Fibroblast of the aortic adventitia (primary cell): ENCODE measurements around the gene AMMECR1. TPM values are rescaled to one million over a fixed set of nuclear protein-coding genes. Genes with fewer than 3 reads are reported as not detected.

Source experiments
- DNase-seq: peaks from one replicate; pipeline ENCODE4 v3.0.0-alpha.2; 2010; ENCODE audit warnings: low read depth
- H3K4me3 ChIP-seq: 2 replicates; pipeline ENCODE4 v1.5.1; 2011; ENCODE audit warnings: low read depth, mild to moderate bottlenecking, control low read depth, low read length, moderate library complexity
- total RNA-seq: library from RNA; depleted of rRNA; stranded (reverse); fragments of >200 nt; gene quantifications from 2 replicates; pipeline ENCODE4 v1.2.3, GENCODE V29; 2012; ENCODE audit warnings: low replicate concordance
- TF ChIP-seq, protein P1 (sequence below): IDR thresholded peaks from 2 replicates; pipeline ENCODE4 v1.5.1; 2011; ENCODE audit warnings: mild to moderate bottlenecking, low read length, control low read depth, inconsistent platforms; ENCODE audit not compliant: insufficient read depth

AMMECR1 gene
- 13.8 and 24.8 TPM in 2 replicates for total RNA-seq

DNA sequence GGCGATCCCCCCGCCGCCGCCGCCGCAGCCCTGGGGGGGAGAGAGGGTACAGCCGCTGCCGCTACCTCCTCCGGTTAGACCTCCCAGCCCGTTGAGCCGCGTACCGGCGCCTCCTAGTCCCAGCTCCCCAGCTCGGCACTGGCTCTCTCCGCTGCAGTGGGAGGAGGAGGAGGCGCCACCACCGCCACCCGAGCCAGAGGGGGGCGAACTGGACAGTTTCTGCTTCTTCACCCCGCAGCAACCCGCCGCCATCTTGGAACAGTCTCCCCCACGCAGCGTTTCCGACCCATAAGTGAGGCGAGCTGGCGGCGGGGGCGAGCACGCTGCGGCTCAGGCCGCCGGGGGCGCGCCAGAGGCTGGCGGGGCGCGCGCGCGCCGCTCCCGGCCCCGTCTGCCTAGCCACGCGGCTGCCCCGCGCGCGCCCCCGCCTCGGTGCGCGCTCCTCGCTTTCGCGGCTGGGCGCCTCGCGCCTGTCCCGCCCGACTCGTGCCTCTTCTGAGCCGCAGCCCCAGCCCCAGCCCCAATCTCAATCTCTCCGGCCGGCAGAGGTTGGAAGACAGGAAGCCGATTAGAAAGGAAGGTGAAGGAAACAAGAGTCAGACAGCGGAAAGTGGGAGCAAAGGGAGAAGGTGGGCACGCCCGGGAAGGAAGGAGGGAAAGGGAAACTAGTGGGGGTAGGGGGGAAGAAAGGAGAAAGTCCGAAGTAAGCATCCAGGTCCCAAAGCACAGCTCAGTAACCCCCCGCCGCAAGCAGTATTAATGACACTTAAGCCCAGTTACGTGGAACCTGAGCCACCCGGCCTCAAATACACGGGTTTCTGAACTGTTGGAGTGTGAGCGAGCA is at the start of gene AMMECR1:
TSS of gene AMMECR1 (minus strand) at position 266 of the 844 bp plus-strand sequence. CDS start at position 252, 14 bp downstream.
- peak; percentile 73 for DNase-seq

GRCh38 chrX:110363244-110363643 is 45.4 kb upstream of the AMMECR1 start:
- H3K4me3 ChIP-seq = no peak overlapping the region
- DNase-seq = no peak
- TF ChIP-seq, protein P1, sequence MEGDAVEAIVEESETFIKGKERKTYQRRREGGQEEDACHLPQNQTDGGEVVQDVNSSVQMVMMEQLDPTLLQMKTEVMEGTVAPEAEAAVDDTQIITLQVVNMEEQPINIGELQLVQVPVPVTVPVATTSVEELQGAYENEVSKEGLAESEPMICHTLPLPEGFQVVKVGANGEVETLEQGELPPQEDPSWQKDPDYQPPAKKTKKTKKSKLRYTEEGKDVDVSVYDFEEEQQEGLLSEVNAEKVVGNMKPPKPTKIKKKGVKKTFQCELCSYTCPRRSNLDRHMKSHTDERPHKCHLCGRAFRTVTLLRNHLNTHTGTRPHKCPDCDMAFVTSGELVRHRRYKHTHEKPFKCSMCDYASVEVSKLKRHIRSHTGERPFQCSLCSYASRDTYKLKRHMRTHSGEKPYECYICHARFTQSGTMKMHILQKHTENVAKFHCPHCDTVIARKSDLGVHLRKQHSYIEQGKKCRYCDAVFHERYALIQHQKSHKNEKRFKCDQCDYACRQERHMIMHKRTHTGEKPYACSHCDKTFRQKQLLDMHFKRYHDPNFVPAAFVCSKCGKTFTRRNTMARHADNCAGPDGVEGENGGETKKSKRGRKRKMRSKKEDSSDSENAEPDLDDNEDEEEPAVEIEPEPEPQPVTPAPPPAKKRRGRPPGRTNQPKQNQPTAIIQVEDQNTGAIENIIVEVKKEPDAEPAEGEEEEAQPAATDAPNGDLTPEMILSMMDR = no peak

More for the DNA sequence above, at the start of gene AMMECR1:
- TF ChIP-seq, protein P1 = no peak
- peak within 1 kb of the TSS; percentile 77 for H3K4me3 ChIP-seq

DNA sequence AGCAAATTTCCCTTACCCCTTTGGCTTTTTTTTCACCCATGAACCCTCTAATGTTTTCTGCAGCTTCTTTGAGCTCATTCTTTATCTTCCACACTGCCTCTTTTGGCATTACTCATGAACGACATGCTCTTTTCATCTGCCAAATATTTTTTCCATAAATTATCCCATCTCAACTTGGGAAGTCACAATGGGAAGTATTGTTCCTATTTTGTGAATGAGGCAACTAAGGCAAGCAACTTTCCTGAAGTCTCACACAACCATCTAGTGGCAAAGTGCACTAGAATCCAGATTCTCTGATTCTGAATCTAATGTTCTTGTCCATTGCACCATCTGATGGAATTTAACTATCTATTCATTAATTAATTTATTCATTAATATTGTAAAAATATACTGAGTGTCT is 41.4 kb upstream of the AMMECR1 start:
- H3K4me3 ChIP-seq = no peak overlapping the region
- DNase-seq = peak; percentile 11
- TF ChIP-seq, protein P1 = no peak

- no peak within 1 kb of the TSS for H3K4me3 ChIP-seq
- TF ChIP-seq, protein P1 = no peak
- DNase-seq = no peak
These were observed 40.7 kb upstream of the AMMECR1 start, which contains the start of gene RTL9 for GRCh38 chrX:110358548-110358947. Gene RTL9, plus strand, starts transcription at chrX:110358848. Its CDS starts 91,770 bp downstream, at chrX:110450618.

- TF ChIP-seq, protein P1 = peak; percentile 12
- no peak overlapping the region for H3K4me3 ChIP-seq
- DNase-seq = peak; percentile 11
These were observed 28.8 kb upstream of the AMMECR1 start for GRCh38 chrX:110346681-110347080.

- TF ChIP-seq, protein P1 = no peak
- DNase-seq = peak; percentile 86
- H3K4me3 ChIP-seq = no peak overlapping the region
These were observed 23.5 kb upstream of the AMMECR1 start for GRCh38 chrX:110341189-110342035.
